D721Med (cell line): ENCODE results near the gene PLOD3.
"Not testable (repeated sequence)": the region's sequence is repeated elsewhere in the genome, so short reads cannot be mapped to it uniquely, and the experiment has no call there.

Experiments
- DNase-seq: peaks from one replicate; pipeline ENCODE4 v3.0.0; 2011; ENCODE audit warnings: low spot score; ENCODE audit not compliant: insufficient read length
- FAIRE-seq: peaks from 2 replicates; lab custom pipeline; 2011; peaks lifted over from hg19 to GRCh38; lab: Jason Lieb, UNC
- CTCF ChIP-seq: IDR thresholded peaks from 2 replicates; pipeline ENCODE4 v1.5.1; 2012; ENCODE audit warnings: mild to moderate bottlenecking, control low read depth; ENCODE audit not compliant: insufficient read depth; ENCODE audit errors: missing control alignments

The PLOD3 gene

GRCh38 chr7:101200504-101200861, 16.9 kb downstream of the PLOD3 start:
- TF ChIP-seq CTCF, result no peak
- DNase-seq, result no peak
- no peak for FAIRE-seq

GRCh38 chr7:101199522-101199921, 17.9 kb downstream of the PLOD3 start:
- FAIRE-seq, DNase-seq: not testable (repeated sequence)

GRCh38 chr7:101198476-101198875, 18.9 kb downstream of the PLOD3 start:
- FAIRE-seq (no peak), DNase-seq (no peak)
- no peak for TF ChIP-seq CTCF

GRCh38 chr7:101197991-101198390, 19.4 kb downstream of the PLOD3 start:
- TF ChIP-seq CTCF, result no peak
- no peak for DNase-seq
- FAIRE-seq, result no peak

- no peak for TF ChIP-seq CTCF
- no peak for DNase-seq
- FAIRE-seq, result no peak
Observed at GRCh38 chr7:101195884-101196283, 21.5 kb downstream of the PLOD3 start.

GRCh38 chr7:101189109-101189508, 28.3 kb downstream of the PLOD3 start:
- TF ChIP-seq CTCF, result no peak
- no peak for FAIRE-seq
- no peak for DNase-seq

- no peak for FAIRE-seq
- TF ChIP-seq CTCF, result no peak
- DNase-seq, result no peak
Observed at GRCh38 chr7:101186844-101187428, 30.4 kb downstream of the PLOD3 start.

GRCh38 chr7:101186194-101186593, 31.2 kb downstream of the PLOD3 start:
- DNase-seq, result no peak
- FAIRE-seq, result no peak
- TF ChIP-seq CTCF, result no peak
